Activated T-helper 1 cell treated with Interleukin-2 at 50 U/mL for 16 hours (primary cell): ENCODE results near the gene HDGF.

Experiments
- DNase-seq: peaks from one replicate; pipeline ENCODE4 v3.0.0-alpha.2; 2020; ENCODE audit warnings: low read depth

The HDGF gene

DNA sequence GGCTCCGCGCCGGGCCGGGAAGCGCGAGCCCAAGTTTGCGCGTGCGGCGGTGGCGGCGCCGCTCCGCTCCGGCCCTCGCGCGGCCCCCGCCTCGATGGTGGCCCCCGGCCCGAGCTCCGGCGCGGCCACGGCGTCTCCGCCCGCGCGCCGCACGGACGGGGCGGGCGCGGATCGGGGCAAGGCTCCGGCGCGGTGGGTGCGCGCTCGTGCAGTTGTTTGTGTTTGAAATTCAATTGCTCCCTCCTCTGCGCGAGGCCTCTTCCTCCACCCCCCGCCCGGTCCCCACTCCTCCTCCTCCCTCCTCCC is at the start of gene HDGF:
TSS of gene HDGF (minus strand) at position 225 of the 306 bp plus-strand sequence. CDS start 246 bp downstream, outside the sequence.
- DNase-seq, result no peak

DNA sequence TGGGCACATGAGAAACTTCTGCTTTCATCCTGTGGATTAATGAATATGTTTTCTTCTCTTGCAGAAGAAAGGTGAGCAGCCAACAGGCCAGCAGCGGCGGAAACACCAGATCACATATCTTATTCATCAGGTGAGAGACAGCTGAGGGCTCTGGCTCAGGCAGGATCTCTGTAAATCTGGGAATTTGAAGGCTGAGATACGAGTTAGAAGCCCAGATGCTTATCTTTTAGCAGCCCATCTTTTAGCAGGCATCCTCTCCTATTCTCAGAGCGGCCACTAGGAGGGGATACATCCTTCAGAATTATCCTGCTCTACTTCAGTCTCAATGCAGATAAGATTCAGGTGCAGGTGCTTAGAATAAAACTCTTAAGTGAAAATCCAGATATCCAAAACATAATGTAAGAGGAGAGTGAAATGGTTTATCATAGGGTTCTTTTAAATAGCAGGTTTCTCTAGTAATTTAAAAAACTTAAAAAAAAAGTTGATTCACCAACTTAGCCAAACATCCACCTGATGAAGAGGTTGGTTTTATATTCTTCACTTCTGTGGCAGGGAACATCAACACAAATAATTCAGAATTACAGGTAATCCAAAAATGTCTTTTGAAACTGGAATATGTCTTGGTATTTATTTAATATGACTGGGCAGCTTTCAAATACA is 45.9 kb upstream of the HDGF start:
- no peak for DNase-seq

DNA sequence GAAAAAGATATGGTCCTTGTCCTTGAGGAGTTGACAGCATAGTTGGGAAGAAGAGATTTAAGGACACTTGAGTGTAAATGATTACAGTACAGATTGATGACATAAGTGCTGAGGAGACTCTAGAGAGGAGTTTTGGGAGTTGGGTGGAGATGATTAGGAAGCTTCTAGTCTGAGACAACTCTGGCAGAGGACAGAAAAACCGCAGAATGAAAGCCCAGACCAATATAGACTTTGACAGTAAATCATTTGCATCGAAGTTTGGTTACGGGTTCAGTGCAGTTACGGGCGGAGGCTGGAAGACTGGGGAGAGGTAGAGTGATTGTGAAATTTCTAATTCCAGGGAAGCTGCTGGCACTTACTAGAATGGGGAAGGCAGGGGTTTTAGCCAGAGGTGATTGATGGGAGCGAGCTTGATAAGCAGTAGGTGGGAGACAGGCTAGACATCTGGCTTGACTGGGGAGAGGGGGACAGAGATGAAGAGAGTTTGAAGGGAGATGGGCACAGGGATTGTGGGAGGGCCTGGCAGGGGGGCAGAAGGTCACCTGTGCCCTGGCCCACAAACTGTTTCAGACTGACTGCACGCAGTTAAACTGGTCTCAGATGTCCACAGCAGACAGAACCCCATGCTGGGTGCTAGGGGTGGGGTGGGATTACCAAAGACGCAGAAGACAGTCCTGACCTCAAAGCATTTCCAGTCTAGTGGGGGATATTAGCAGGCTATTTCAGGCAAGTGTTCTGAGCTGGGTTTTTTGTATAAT is 45.0 kb upstream of the HDGF start:
- no peak for DNase-seq

DNA sequence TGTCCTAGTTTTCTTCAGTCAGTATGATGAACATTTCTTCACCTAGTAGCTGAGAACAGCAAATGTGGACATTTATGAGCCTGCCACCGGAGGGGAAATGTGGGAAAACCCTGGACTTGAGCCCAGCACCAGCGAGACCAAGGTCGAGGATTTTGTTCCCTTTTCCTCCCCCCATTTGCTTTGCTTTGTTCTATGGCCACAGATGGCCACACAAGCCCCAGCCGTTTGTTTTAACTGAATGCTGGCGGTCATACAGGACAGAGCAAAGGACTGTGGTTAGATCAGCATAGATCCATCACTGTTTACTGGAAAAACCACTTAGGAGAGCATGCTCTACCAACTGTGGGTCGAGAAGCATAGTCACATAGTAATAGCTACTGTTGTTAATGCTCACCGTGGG is 44.3 kb upstream of the HDGF start:
- DNase-seq, result no peak

DNA sequence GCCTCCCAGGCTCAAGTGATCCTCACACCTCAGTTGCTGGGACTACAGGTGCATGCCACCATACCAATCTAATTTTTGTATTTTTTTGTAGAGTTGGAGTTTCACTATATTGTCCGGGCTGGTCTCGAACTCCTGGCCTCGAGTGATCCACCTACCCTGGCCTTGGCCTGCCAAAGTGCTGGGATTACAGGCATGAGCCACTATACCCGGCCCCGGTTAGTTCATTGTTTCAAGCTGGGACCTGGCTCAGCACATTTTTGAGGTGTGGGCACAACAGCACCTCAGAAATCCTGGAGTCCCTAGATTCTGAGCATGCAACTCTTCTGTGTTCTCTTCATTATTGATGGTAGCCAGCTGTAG is 43.9 kb upstream of the HDGF start:
- DNase-seq, result no peak

DNA sequence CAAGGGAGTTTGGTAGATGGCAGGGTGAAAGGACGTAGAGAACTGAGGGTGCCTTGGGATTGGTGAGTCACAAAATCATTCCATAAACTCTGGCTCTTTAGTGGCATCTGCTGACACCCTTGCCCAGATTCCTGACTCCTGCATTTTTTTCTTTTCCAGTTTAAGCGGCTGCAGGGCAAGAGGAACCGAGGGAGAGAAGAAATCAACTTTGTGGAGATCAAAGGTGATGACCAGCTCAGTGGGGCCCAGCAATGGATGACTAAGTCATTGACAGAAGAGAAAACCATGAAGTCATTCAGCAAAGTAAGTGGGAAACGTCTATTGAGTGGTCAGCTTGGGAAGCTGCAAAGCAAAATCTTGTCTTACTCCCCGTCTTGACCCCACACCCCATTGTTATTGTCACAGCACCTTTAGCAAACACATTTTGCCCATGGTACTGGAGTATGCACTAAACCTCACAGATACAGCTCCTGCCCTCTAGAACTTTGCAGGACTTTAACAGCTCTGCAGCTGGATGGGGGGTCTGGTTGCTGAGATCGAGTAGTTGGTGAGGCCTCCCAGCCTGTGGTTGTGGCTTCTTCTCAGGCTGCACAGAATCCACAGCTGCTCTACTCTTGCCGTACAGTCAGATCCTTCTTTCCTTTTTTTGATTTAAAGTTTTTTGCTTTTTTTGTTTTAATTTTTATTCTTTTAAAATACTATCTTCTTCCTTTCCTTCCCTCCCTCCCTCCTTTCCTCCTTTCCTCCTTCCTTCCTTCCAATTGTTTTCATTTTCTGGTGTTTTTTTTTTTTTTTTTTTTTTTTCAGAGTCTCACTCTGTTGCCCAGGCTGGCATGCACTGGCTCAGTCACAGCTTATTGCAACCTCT is 43.3 kb upstream of the HDGF start:
- DNase-seq, result no peak

DNA sequence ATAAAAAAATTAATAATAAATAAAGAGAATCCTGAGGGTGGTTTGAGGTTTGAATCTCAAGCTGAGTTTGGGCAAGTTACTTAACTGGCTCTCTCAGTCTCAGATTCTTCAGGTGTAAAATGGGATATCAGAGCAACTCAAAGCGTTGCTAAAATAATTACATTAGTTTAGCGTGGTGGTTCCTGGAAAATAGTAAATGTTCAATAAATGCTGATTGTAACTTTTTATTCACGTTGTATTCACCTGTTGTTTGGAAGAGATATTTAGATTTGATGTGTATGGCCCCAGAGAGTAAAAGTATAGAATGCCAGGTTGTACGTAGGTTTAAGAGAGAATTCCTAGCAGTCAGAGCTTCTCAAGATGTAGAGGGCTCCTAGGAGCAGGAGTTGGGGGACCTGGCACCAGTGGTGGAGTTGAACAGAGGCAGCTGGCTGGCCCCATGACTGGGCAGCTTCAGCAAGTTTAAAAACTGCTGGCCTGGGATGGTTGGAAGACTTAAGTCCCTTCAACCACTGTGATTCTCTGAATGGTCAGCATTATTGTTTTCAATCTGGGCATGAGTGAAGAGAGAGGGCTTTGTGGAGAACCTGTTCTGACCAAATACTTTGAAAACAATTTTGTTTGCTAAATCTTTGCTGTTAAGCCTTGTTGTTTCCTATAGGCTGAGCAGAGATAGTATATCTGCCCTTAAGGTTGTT is 38.3 kb upstream of the HDGF start:
- no peak for DNase-seq

DNA sequence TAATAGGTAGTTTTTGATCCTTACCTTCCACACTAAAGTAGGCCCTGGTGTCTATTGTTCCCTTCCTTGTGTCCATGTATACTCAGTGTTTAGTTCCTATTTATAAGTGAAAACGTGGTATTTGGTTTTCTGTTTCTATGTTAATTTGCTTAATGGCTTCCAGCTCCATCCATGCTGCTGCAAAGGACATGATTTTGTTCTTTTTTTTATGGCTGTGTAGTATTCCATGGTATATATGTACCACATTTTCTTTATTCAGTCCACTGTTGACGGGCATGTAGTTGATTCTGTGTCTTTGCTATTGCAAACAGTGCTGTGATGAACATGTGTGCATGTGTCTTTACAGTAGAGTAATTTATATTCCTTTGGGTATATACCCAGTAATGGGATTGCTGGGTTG is 36.7 kb upstream of the HDGF start:
- DNase-seq, result no peak

DNA sequence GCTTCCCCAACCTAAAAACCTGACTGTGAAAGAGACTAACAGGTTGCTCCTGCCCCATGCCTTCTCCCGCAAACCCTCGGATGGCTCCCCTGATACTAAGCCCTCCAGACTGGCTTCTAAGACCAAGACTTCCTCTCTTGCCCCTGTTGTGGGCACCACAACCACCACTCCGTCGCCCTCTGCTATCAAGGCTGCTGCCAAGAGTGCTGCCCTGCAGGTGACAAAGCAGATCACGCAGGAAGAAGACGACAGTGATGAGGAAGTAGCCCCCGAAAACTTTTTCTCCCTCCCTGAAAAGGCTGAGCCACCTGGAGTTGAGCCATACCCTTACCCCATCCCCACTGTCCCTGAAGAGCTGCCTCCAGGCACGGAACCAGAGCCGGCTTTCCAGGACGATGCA is 35.2 kb upstream of the HDGF start:
- no peak for DNase-seq

DNA sequence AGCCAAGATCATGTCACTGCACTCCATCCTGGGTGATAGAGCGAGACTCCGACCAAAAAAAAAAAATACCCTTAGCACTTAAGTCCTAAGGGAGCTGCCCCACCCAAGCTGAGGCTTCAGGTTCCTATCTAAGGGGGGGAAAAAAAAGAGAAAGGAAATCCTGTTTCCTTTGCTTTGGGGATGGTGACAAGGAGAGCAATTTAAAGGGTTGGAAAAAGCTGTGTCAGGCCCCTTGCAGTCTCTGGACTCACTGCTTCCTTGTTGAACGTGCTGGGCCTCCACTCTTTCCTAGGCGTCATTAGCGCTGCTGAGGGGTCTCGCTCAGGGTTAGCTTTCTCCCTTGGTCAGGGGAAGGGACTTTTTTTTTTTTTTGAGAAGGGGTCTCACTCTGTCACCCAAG is 34.0 kb upstream of the HDGF start:
- DNase-seq, result no peak

DNA sequence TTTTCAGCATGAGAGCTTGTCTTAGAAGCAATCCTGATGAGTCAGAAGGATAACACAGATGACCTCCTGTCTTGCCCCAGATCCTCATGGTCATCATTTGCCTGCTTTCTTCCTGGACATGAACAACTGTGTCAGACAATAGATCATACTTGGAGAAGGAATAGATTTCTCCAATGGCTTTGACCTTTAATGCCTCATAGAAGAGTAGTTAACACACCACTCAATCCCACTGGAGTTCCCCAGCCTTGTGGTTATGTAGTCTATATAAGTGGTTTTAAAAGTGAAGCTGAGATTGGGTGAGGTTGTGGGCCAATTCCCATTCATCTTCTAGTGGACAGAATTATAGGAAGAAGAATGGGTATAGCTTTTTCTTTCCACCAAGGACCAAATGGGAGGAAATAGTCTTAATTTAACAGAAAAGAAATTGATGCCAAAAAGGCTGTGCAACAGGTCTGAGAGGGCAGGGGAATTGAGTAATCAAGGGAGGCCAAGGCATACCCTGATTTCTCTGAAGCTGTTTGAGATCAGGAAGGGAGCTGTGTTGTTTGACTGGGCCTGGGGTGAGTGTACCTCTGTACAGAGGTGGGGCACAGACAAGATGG is 30.2 kb upstream of the HDGF start:
- no peak for DNase-seq

DNA sequence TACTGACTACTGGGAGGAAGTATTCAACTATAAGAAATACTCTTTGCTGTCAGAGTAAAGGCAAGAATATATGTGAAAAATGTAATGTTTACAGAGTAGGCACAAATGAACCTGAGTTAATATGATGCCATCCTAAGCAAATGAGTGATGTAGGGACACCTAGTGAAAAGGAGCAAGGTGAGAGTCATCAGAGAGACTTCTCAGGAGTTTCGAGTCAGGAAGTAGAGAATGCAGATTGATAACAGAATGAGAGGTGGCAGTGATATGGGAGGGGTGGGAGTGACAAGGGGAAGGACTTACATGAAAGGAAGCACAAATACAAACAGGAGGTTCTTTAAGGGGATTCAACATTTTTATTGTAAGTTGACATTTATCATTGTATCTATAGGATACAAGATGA is 26.1 kb upstream of the HDGF start:
- no peak for DNase-seq

DNA sequence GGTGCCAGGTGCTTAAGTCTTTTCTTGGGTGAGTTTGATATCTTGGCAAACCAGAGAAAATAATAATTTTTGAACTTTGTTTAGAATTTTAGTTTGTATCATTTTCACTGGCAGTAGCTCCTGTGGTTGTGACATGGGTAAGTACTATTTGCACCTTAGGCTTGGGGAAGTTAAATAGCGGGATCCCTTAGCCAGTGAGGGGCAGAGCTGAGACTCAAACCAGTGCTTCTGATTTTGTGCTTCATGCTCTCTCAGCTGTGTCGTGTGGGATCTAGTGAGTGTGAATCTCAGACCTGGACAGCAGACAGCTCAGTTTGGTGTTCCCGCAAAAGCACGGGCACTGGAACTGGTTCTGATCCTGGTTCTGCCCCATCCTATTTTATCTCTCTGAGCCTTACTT is 25.5 kb upstream of the HDGF start:
- no peak for DNase-seq

DNA sequence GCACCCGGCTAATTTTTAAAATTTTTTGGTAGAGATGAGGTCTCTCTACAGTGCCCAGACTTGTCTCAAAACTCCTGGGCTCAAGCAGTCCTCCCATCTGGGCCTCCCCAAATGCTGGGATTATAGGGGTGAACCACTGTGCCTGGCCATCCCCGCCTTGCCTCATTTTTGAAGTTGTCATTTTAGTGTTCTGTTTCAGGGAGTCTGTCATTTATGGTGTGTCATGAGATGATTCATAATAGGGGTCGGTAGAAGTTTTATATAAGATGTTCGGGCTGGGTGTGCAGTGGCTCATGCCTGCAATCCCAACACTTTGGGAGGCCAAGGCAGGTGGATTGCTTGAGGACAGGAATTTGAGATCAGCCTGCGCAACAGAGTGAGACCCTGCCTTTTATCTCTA is 24.3 kb upstream of the HDGF start:
- DNase-seq, result no peak

DNA sequence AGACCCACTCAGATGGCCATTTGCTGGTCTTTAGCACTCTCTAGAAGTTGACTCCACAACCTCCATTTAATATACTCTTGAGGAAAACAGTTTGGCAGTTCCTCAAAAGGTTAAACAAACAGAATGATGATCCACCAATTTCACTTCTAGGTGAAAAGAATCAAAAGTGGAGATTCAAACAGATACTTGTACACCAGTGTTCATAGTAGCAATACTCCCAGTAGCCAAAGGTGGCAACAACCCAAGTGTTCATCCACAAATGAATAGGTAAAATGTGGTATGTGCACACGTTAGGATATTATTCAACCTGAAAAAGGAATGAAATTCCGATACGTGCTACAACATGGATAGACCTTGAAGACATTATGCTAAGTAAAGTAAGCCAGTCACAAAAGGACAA is 22.1 kb upstream of the HDGF start:
- DNase-seq, result no peak

DNA sequence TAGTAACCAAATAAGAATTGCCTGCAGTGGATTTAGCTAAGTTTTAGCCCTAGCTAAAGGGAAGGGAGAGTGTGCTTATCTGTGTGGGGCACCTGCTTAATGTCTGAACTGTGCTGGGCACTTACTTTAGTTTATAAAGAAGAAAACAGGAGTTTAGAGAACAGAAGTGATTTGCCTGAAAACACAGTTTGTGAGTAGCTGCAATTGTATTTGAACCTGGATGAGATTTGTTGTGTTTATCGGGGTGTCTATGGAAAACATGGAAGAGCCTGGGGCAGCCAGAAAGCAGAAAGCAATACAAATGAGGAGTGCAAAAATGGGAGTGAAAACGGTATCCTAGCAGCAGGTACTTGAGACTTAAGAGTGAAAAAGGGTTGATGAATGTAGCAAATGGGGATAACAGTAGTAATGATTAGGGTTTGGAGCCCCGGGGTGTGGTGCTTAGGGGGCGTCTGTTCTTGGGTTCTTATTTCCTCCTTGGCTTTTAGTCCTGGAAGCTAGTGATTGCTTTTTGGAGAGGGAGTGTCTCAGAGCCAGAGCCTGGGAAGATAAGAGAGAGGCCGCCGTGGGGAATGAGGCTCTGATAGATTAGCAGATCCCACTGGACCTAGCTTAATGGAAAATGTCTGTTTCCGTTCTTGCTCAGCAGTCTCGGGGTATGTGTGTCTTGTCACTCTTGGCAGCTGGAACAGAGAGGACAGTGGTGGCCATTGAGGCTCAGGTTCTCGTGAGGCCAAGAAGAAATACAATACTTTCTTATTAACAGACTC is 21.4 kb upstream of the HDGF start:
- DNase-seq, result no peak

DNA sequence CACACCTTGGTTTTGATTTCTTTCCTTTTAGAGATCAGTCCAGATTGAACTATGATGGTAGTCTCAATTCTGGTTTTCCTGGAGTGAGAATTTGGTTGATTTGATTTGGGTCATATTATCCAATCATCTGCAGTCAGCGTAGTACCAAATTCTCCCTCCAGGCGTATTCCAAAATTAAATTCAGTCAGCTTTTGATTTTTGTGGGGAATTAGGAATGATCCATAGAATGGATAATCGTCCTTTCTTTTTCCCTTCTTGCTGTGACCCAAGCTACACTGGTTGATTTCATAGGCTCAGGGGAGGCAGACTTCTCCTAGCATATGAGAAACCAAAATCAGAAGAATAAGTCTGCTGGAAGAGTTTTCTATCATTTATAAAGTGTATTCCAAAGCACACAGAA is 20.7 kb upstream of the HDGF start:
- no peak for DNase-seq

DNA sequence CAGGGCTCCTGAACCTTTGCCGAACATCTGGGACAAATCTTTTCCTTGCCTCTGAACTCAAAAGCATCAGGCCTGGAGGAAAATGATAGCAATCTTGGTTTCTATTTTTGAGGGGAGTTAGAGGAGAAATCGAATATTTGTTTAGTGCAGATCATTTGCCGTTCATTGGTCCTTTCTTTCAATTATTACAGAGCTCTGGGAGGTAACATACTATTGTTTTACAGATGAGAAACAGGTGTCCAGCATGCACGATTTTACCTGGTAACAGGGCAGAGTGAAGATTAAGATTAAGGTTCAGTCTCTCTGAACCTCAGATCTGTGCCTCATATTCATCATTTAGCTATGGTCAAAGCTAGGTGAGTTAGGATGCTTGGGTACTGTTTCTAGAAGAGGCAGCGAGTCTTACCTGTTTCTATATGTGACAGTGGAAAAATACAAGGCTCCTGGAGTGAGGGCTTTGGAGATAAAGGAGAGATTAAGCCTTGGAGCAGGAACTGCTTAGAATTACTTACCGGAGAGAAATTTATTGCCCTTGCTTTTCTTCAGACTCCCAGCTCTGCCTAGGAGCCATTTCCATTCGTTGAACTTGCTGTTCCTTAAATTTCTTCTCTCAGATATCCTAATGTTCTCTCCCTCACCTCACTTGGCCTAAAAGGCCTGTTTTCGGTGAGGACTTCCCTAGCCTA is 17.3 kb upstream of the HDGF start:
- no peak for DNase-seq

DNA sequence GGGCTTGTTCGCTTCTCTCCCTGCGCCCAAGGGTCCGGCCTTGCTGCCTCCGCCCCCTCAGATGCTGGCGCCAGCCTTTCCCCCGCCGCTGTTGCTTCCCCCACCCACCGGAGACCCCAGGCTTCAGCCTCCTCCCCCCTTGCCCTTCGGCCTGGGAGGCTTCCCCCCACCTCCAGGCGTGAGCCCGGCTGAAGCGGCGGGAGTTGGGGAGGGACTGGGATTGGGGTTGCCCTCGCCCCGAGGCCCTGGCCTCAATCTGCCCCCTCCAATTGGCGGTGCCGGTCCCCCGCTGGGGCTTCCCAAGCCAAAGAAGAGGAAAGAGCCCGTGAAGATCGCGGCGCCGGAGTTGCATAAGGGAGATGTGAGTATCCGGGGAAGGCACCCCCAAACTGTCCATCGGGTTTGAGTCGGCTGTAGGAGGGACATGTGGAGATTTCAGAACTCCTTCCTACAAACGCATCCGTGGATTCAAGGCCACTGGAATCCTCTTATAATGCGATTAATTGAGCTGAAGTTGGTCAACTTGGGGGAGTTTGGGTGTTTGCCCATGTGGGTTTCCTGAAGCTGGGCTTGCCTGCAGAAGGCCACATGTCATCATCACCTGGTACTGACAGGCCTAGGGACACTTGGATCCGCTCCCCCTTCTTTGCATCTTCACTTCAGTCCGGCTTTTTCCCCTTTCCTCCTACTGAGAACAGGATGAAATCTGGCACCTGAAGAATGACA is 16.6 kb upstream of the HDGF start:
- DNase-seq, result no peak
